ENCODE data around the gene P2RX4. TPM values are rescaled to one million over a fixed set of nuclear protein-coding genes. Genes with fewer than 3 reads are reported as not detected.

Gene P2RX4
- total RNA-seq, 1 experiment from 2014 or later = 8.1 TPM

DNA sequence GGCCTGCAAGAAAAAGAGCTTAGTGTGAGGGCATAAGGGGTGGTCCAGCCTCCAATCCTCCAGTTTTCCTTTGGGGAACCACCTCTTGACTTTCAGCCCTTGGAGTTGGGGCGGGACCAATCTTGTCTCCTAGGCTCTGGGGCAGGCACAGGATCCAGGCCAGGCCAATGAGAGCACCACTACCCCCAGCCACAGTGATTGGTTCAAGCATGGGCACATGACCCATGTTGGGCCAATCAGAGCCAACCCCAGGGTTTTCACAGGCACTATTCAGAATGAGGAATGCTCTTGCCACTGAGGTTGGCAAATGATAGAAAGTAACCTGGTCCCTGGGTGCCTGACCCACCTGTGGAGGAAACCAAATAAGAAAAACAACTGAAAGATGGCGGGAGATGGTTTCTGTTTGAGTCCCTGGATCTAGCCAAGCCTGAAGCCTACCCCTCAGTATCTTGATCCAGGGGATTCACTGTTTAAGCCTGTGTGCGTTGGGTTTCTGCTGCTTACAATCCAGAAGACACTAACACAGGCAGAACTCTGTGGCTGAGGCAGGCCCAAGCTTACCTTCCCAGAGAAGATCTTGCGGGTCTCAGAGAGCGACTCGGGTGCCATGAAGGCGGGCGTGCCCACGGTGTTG, 42.9 kb downstream of the P2RX4 start:
- Histone ChIP-seq H3K79me2 (ENCODE audit: insufficient read depth, low read length) (no peaks in the 10 kb centered on the region), H3K23ac (ENCODE audit: insufficient read length, low read depth, low read length) (no peak overlapping the region), H2BK12ac (ENCODE audit: insufficient read length, low read depth, low read length) (no peak overlapping the region), H3K14ac (ENCODE audit: insufficient read depth, low read length) (no peak overlapping the region), H2AK5ac (ENCODE audit: insufficient read length, low read length) (no peak overlapping the region), H4K20me1 (ENCODE audit: control insufficient read depth, insufficient read depth, insufficient read length) (no peaks in the 10 kb centered on the region), H2BK120ac (ENCODE audit: low read depth, low read length, poor library complexity, severe bottlenecking) (no peak overlapping the region), H2BK5ac (ENCODE audit: insufficient read length, low read length) (no peak overlapping the region), H3K79me1 (ENCODE audit: insufficient read depth, low read depth, low read length, poor library complexity, severe bottlenecking) (no peaks in the 10 kb centered on the region), H3K4ac (ENCODE audit: low read depth, low read length) (no peak overlapping the region), H3K4me1 (ENCODE audit: insufficient read depth, low read length) (no peaks in the 10 kb centered on the region), H3K27me3 (ENCODE audit: insufficient read depth, low read length) (no peaks in the 10 kb centered on the region), H3K18ac (ENCODE audit: insufficient read length, low read depth, low read length) (no peak overlapping the region), H2AFZ (ENCODE audit: low read length) (no peak overlapping the region), H4K5ac (ENCODE audit: insufficient read length, low read depth, low read length) (no peak overlapping the region), H3T11ph (ENCODE audit: low read length) (no peak overlapping the region), H4K91ac (ENCODE audit: insufficient read length, low read depth, low read length) (no peak overlapping the region), H2BK15ac (ENCODE audit: low read depth, low read length) (no peak overlapping the region), H4K8ac (replicated peaks; ENCODE audit: insufficient read length, low read depth, low read length) (no peak overlapping the region), H3K27ac (ENCODE audit: insufficient read length, low read depth, low read length) (no peak overlapping the region), H3K56ac (ENCODE audit: insufficient read length, low read depth, low read length) (no peak overlapping the region), H2BK20ac (ENCODE audit: low read depth, low read length, poor library complexity, severe bottlenecking) (no peak overlapping the region), H3K9me3 (ENCODE audit: control insufficient read depth, low read depth, low read length) (no peaks in the 10 kb centered on the region), H3K9ac (ENCODE audit: extremely low read depth, insufficient read length, low read length) (no peak overlapping the region), H3K23me2 (ENCODE audit: insufficient read length, low read depth, low read length, poor library complexity, severe bottlenecking) (no peaks in the 10 kb centered on the region), H3K4me2 (ENCODE audit: insufficient read depth, insufficient read length, low read length) (no peak overlapping the region)
- DNase-seq = no peak
- Mint-ChIP-seq H3K36me3 (ENCODE audit: insufficient read depth in 1 of 3, low read depth in 3 of 3) (peaks cover 46 to 71% (median 68%) of the 10 kb centered on the region in 3 experiments), H3K27ac (no peak overlapping the region), H3K9me3 (no peaks in the 10 kb centered on the region), H3K4me1 (no peaks in the 10 kb centered on the region), H3K4me3 (no peak overlapping the region), H3K27me3 (ENCODE audit: low read depth) (no peaks in the 10 kb centered on the region)
- no CpG with 5 or more reads among the region's 9 CpGs for WGBS (ENCODE audit: extremely low coverage, insufficient read length, low lambda C conversion rate)
- TF ChIP-seq, protein P1, sequence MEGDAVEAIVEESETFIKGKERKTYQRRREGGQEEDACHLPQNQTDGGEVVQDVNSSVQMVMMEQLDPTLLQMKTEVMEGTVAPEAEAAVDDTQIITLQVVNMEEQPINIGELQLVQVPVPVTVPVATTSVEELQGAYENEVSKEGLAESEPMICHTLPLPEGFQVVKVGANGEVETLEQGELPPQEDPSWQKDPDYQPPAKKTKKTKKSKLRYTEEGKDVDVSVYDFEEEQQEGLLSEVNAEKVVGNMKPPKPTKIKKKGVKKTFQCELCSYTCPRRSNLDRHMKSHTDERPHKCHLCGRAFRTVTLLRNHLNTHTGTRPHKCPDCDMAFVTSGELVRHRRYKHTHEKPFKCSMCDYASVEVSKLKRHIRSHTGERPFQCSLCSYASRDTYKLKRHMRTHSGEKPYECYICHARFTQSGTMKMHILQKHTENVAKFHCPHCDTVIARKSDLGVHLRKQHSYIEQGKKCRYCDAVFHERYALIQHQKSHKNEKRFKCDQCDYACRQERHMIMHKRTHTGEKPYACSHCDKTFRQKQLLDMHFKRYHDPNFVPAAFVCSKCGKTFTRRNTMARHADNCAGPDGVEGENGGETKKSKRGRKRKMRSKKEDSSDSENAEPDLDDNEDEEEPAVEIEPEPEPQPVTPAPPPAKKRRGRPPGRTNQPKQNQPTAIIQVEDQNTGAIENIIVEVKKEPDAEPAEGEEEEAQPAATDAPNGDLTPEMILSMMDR (conservative IDR thresholded peaks at IDR 0.05) = no peak

All from H9 (cell line).